Endothelial cell of umbilical vein (primary cell): ENCODE results near the gene INHBB. TPM values are rescaled to one million over a fixed set of nuclear protein-coding genes. Genes with fewer than 3 reads are reported as not detected.

Experiments
- BruUV-seq: library from RNA; stranded (reverse); fragments of 400-500 nt; replicated peaks from 2 replicates; lab custom pipeline; 2021; lab: Mats Ljungman, UMichigan
- CTCF ChIA-PET: fragments of 300-600, 350-600 bp; sonication (Branson Sonifier 250); formaldehyde crosslinking; loops from one replicate; lab custom pipeline; 2021; ENCODE audit warnings: antibody characterized with exemption, inconsistent platforms; lab: Charles Lee
- POLR2A ChIA-PET: fragments of 300-600, 350-600 bp; sonication (Branson Sonifier 250); formaldehyde crosslinking; loops from one replicate; lab custom pipeline; 2021; ENCODE audit warnings: antibody characterized with exemption, inconsistent platforms; lab: Charles Lee
- DNase-seq: peaks from one replicate; pipeline ENCODE4 v3.0.0-alpha.2; 2011; ENCODE audit warnings: low read depth, low spot score
- FAIRE-seq: peaks from 2 replicates; lab custom pipeline; 2011; peaks lifted over from hg19 to GRCh38; lab: Jason Lieb, UNC
- H2AFZ ChIP-seq: 2 replicates; pipeline ENCODE4 v1.6.0; 2012; ENCODE audit warnings: low read depth, low read length, control low read depth, inconsistent platforms
- H3K27ac ChIP-seq: 2 replicates; pipeline ENCODE4 v1.5.1; 2011; ENCODE audit warnings: low read depth, mild to moderate bottlenecking, control low read depth, low read length, moderate library complexity; ENCODE audit not compliant: insufficient read depth
- H3K27me3 ChIP-seq, 2 experiments: 2 replicates each; pipeline versions ENCODE4 v1.6.0 to v1.6.1; 2011; ENCODE audit warnings: low read length in 2 of 2, mixed read lengths in 1 of 2; ENCODE audit not compliant: control insufficient read depth in 2 of 2, insufficient read depth in 2 of 2
- H3K36me3 ChIP-seq, 2 experiments: 2 replicates in 1 of 2; 3 replicates in 1 of 2; pipeline ENCODE4 v1.5.1; 2011; ENCODE audit warnings: low read length in 2 of 2, mild to moderate bottlenecking in 1 of 2, moderate library complexity in 1 of 2; ENCODE audit not compliant: control insufficient read depth in 2 of 2, insufficient read depth in 2 of 2; ENCODE audit errors: extremely low read depth in 1 of 2
- H3K4me1 ChIP-seq: 3 replicates; pipeline ENCODE4 v1.5.1; 2011; ENCODE audit warnings: mild to moderate bottlenecking, low read length; ENCODE audit not compliant: control insufficient read depth, insufficient read depth; ENCODE audit errors: extremely low read depth
- H3K4me2 ChIP-seq: 2 replicates; pipeline ENCODE4 v1.6.1; 2011; ENCODE audit warnings: low read length, control low read depth, mixed read lengths; ENCODE audit not compliant: insufficient read depth
- H3K4me3 ChIP-seq, 3 experiments: fragments of 200-600 bp in 1 of 3; sonication (generic), shearing (Covaris generic) in 1 of 3; replicated peaks in 1 of 3; 2 replicates each; pipeline ENCODE4 v1.5.1; 2011 to 2016; ENCODE audit warnings: control low read depth in 3 of 3, low read length in 3 of 3, mild to moderate bottlenecking in 2 of 3, inconsistent platforms in 1 of 3, low read depth in 1 of 3, moderate library complexity in 1 of 3; ENCODE audit not compliant: insufficient read depth in 1 of 3
- H3K79me2 ChIP-seq: 2 replicates; pipeline ENCODE4 v1.6.0; 2012; ENCODE audit warnings: low read length, inconsistent platforms; ENCODE audit not compliant: control insufficient read depth, insufficient read depth
- H3K9ac ChIP-seq: replicated peaks from 2 replicates; pipeline ENCODE3; 2011; ENCODE audit warnings: low read length, control low read depth; ENCODE audit not compliant: insufficient read depth; ENCODE audit errors: extremely low read depth
- H3K9me1 ChIP-seq: replicated peaks from 3 replicates; pipeline ENCODE4 v1.6.0; 2011; ENCODE audit warnings: mild to moderate bottlenecking, low read length; ENCODE audit not compliant: control insufficient read depth, insufficient read depth; ENCODE audit errors: extremely low read depth
- H3K9me3 ChIP-seq: replicated peaks from 2 replicates; pipeline ENCODE4 v1.5.1; 2012; ENCODE audit warnings: low read length, inconsistent platforms; ENCODE audit not compliant: control insufficient read depth, insufficient read depth
- H4K20me1 ChIP-seq: replicated peaks from 2 replicates; pipeline ENCODE3; 2011; ENCODE audit warnings: mild to moderate bottlenecking, low read length; ENCODE audit not compliant: control insufficient read depth, insufficient read depth; ENCODE audit errors: extremely low read depth
- EZH2 ChIP-seq: IDR thresholded peaks from 2 replicates; pipeline ENCODE4 v1.6.1; 2012; ENCODE audit warnings: borderline replicate concordance, low read depth, mild to moderate bottlenecking, moderate library complexity, low read length, inconsistent platforms; ENCODE audit not compliant: severe bottlenecking
- FOS ChIP-seq: IDR thresholded peaks from 2 replicates; pipeline ENCODE4 v1.6.1; 2011; ENCODE audit warnings: mild to moderate bottlenecking, low read length, moderate library complexity, borderline replicate concordance; ENCODE audit not compliant: insufficient read depth
- GATA2 ChIP-seq: IDR thresholded peaks from 2 replicates; pipeline ENCODE4 v1.7.0; 2011; ENCODE audit warnings: low read depth, mild to moderate bottlenecking, moderate library complexity, mixed read lengths, low read length; ENCODE audit not compliant: insufficient read length, insufficient read depth
- JUN ChIP-seq: IDR thresholded peaks from 2 replicates; pipeline ENCODE4 v1.6.1; 2011; ENCODE audit warnings: borderline replicate concordance, low read depth; ENCODE audit not compliant: insufficient read length, insufficient read depth
- MYC ChIP-seq: IDR thresholded peaks from one replicate; pipeline ENCODE4 v1.6.1; 2011; ENCODE audit warnings: mild to moderate bottlenecking, low read depth, low read length
- POLR2A ChIP-seq: IDR thresholded peaks from 2 replicates; pipeline ENCODE4 v1.6.1; 2012; ENCODE audit warnings: low read depth, mild to moderate bottlenecking, control low read depth, low read length
- POLR2AphosphoS5 ChIP-seq: IDR thresholded peaks from 2 replicates; pipeline ENCODE4 v1.6.1; 2012; ENCODE audit warnings: low read depth, mild to moderate bottlenecking, control low read depth, low read length, moderate library complexity; ENCODE audit not compliant: insufficient read depth
- dilution Hi-C: fragments of 300-500 bp; cut with MboI; formaldehyde crosslinking; loops from one replicate; pipeline ENCODE4 v1.15.0; 2019; ENCODE audit warnings: low sequenced_read_pairs; ENCODE audit not compliant: extremely low pct_ligation_motif_present
- intact Hi-C: fragments of 100-400 bp; cut with micrococcal nuclease; formaldehyde crosslinking; loops from one replicate; pipeline ENCODE4 v1.10.0; 2022
- polyA plus RNA-seq, 4 experiments: library from polyadenylated mRNA; depleted of rRNA in 3 of 4; stranded (reverse) in 3 of 4; unstranded in 1 of 4; fragments of >200 nt; gene quantifications; 2 replicates each; pipeline versions ENCODE4 v1.2.1 to v1.2.3, GENCODE V29; 2011 to 2012; ENCODE audit warnings: missing spikeins in 1 of 4
- total RNA-seq: library from RNA; stranded (reverse); gene quantifications from 2 replicates; pipeline ENCODE4 v1.2.3, GENCODE V29; 2021
- TF ChIP-seq, protein P1 (sequence below), 2 donors: IDR thresholded peaks; 1 replicate in 1 of 2; 2 replicates in 1 of 2; pipeline ENCODE4 v1.5.1; 2011; ENCODE audit warnings: low read length in 2 of 2, mild to moderate bottlenecking in 2 of 2, moderate library complexity in 2 of 2, control low read depth in 1 of 2, inconsistent platforms in 1 of 2, low read depth in 1 of 2; ENCODE audit not compliant: insufficient read depth in 1 of 2; ENCODE audit errors: extremely low read depth in 1 of 2
- TF ChIP-seq, protein P2 (sequence below): IDR thresholded peaks from 2 replicates; pipeline ENCODE4 v1.6.1; 2011; ENCODE audit not compliant: insufficient read depth, insufficient read length

INHBB gene
- total and polyA plus RNA-seq, 2 donors (not counting 3 experiments of a cell fraction or from before 2014, with no cell fraction given), result 0.11 to 1.8 TPM

DNA sequence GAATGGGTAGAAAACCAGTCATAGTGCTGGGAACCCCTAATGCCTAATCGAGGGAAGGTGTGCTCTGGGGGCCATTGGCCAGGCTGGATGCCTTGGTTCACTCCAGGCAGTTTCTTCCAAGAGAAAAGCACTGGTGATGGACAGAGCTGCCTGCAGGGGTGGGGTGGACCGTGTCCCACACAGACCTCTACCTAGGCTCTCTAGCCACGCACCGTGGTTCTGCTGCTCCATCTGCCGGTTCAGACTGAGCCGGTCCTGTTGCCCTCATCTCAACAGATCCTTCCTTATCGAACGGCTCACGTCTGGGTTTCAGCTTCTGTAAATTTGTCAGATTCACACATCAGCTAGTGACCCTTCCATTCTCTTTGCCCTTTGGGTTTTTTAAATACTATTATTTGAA is 46.9 kb upstream of the INHBB start:
- Histone ChIP-seq H3K4me2 (no peak overlapping the region), H3K4me3 (no peak overlapping the region), H3K9me3 (no peaks in the 10 kb centered on the region), H3K27me3 (no peaks in the 10 kb centered on the region), H3K4me1 (no peaks in the 10 kb centered on the region), H3K36me3 (peaks cover 9 to 45% of the 10 kb centered on the region in 2 experiments), H3K79me2 (no peaks in the 10 kb centered on the region), H3K9ac (no peak overlapping the region), H4K20me1 (no peaks in the 10 kb centered on the region), H3K9me1 (no peaks in the 10 kb centered on the region), H2AFZ (no peak overlapping the region), H3K27ac (no peak overlapping the region)
- FAIRE-seq, result no peak
- TF ChIP-seq POLR2A (no peak), FOS (no peak), EZH2 (no peak), JUN (no peak), MYC (no peak), GATA2 (no peak), POLR2AphosphoS5 (no peak)
- TF ChIP-seq, protein P1, sequence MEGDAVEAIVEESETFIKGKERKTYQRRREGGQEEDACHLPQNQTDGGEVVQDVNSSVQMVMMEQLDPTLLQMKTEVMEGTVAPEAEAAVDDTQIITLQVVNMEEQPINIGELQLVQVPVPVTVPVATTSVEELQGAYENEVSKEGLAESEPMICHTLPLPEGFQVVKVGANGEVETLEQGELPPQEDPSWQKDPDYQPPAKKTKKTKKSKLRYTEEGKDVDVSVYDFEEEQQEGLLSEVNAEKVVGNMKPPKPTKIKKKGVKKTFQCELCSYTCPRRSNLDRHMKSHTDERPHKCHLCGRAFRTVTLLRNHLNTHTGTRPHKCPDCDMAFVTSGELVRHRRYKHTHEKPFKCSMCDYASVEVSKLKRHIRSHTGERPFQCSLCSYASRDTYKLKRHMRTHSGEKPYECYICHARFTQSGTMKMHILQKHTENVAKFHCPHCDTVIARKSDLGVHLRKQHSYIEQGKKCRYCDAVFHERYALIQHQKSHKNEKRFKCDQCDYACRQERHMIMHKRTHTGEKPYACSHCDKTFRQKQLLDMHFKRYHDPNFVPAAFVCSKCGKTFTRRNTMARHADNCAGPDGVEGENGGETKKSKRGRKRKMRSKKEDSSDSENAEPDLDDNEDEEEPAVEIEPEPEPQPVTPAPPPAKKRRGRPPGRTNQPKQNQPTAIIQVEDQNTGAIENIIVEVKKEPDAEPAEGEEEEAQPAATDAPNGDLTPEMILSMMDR (IDR thresholded peaks at IDR 0.05; ENCODE audit: extremely low read depth in 1 of 2, insufficient read depth in 1 of 2, low read depth in 1 of 2, low read length in 2 of 2), result no peak
- TF ChIP-seq, protein P2, sequence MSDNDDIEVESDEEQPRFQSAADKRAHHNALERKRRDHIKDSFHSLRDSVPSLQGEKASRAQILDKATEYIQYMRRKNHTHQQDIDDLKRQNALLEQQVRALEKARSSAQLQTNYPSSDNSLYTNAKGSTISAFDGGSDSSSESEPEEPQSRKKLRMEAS, result no peak
- dilution Hi-C loops, result no loop called here
- BruUV-seq, result no TSS peak
- no peak for DNase-seq
- ChIA-PET POLR2A (no interaction called here), CTCF (interaction anchor here (1.2 to 3.2 kb wide), 2 partner anchors 14 to 43 kb away, joined by 3 to 13 read pairs; no protein-coding TSS in a partner anchor)
- intact Hi-C loops, result no loop called here
